Body of pancreas (tissue), 4 donors: ENCODE data around the gene MPZL1. TPM values are rescaled to one million over a fixed set of nuclear protein-coding genes. Genes with fewer than 3 reads are reported as not detected.

ENCODE experiments used
- ATAC-seq: fragments of 150-250 bp; one replicate; pipeline ENCODE4 v1.9.1; 2016
- DNase-seq, 4 donors: peaks; one replicate each; pipeline ENCODE4 v3.0.0-alpha.2; 2019
- H3K27ac ChIP-seq, 4 donors: fragments of 200-600 bp; sonication (generic); 1 replicate in 3 of 4; 2 replicates in 1 of 4; pipeline versions ENCODE4 v1.5.1 to v1.6.1; 2016 to 2019; ENCODE audit warnings: mild to moderate bottlenecking in 1 of 4, mixed read lengths in 1 of 4, moderate library complexity in 1 of 4
- H3K27me3 ChIP-seq, 2 donors: fragments of 200-600 bp; sonication (generic); one replicate each; pipeline ENCODE4 v1.6.0; 2016; ENCODE audit warnings: mild to moderate bottlenecking in 1 of 2
- H3K36me3 ChIP-seq, 2 donors: fragments of 200-600 bp; sonication (generic); replicated peaks in 1 of 2; 2 replicates each; pipeline ENCODE4 v1.5.1; 2016; ENCODE audit warnings: low read depth in 2 of 2; ENCODE audit not compliant: insufficient read depth in 1 of 2
- H3K4me1 ChIP-seq: fragments of 200-600 bp; sonication (generic); one replicate; pipeline ENCODE4 v1.6.0; 2016
- H3K4me3 ChIP-seq, 2 donors: fragments of 200-600 bp; sonication (generic); 1 replicate in 1 of 2; 2 replicates in 1 of 2; pipeline ENCODE4 v1.5.1; 2016 to 2019
- H3K9me3 ChIP-seq, 3 donors: fragments of 200-600 bp; sonication (generic); 1 replicate in 2 of 3; 2 replicates in 1 of 3; pipeline ENCODE4 v1.5.1; 2016
- CTCF ChIP-seq, 7 experiments: fragments of 450-650 bp in 4 of 7; fragments of 200-600 bp in 3 of 7; sonication (generic) in 3 of 7; IDR thresholded peaks; one replicate each; pipeline ENCODE4 v1.5.1; 2016 to 2019; ENCODE audit warnings: antibody characterized with exemption in 7 of 7
- POLR2A ChIP-seq, 3 donors: fragments of 450-650 bp; IDR thresholded peaks; one replicate each; pipeline ENCODE4 v1.6.1; 2016; ENCODE audit warnings: antibody characterized with exemption in 3 of 3, mild to moderate bottlenecking in 2 of 3
- WGBS, 2 donors: methylation state at CpG; one replicate each; pipeline ENCODE4 v1.1.5; 2017; 5-methylcytosine and 5-hydroxymethylcytosine counted together
- intact Hi-C: fragments of 100-400 bp; cut with DNase I; formaldehyde crosslinking; loops from one replicate; pipeline ENCODE4 v1.15.1; 2023
- total RNA-seq, 2 donors: library from RNA; depleted of rRNA; stranded (reverse); fragments of >200 nt; gene quantifications; one replicate each; pipeline ENCODE4 v1.1.0, GENCODE V29; 2016

Gene MPZL1
- total RNA-seq, 2 donors from 2014 or later = 19.8 to 28.5 TPM

GRCh38 chr1:167791281-167792187, 69.8 kb downstream of the MPZL1 start:
- Histone ChIP-seq H3K9me3 (no peaks in the 10 kb centered on the region), H3K27me3 (no peaks in the 10 kb centered on the region), H3K4me3 (no peak overlapping the region), H3K36me3 (peaks cover 2 to 7% of the 10 kb centered on the region in 2 donors), H3K4me1 (no peaks in the 10 kb centered on the region), H3K27ac (no peak overlapping the region)
- TF ChIP-seq POLR2A (IDR thresholded peaks at IDR 0.05) = no peak
- no peak for TF ChIP-seq CTCF (IDR thresholded peaks at IDR 0.05)
- intact Hi-C loops = no loop called here
- 65 to 84% methylated on average over 5 of the region's 5 CpGs for WGBS, 2 donors
- ATAC-seq = peak; percentile 59
- DNase-seq = peak in 3 of 4 donors; percentile 39 to 52 (median 47)

- DNase-seq (no peak), ATAC-seq (peak; percentile 5)
- Histone ChIP-seq H3K9me3 (no peaks in the 10 kb centered on the region), H3K4me1 (no peaks in the 10 kb centered on the region), H3K4me3 (no peak overlapping the region), H3K27me3 (no peaks in the 10 kb centered on the region), H3K27ac (no peak overlapping the region), H3K36me3 (peaks cover 2 to 7% of the 10 kb centered on the region in 2 donors)
- 87 to 95% methylated on average over 4 of the region's 4 CpGs for WGBS, 2 donors
- intact Hi-C loops = no loop called here
- TF ChIP-seq POLR2A (IDR thresholded peaks at IDR 0.05) (no peak), CTCF (IDR thresholded peaks at IDR 0.05) (no peak)
Observed at GRCh38 chr1:167792188-167792565, 70.4 kb downstream of the MPZL1 start.

- WGBS, 2 donors = 90 to 100% methylated on average over 1 of the region's 1 CpG
Observed at GRCh38 chr1:167794043-167794442, 72.3 kb downstream of the MPZL1 start.

GRCh38 chr1:167795810-167796740, 74.3 kb downstream of the MPZL1 start:
- Histone ChIP-seq H3K9me3 (no peaks in the 10 kb centered on the region), H3K27ac (peak overlapping the region in 2 of 4 donors; percentile 8 to 44), H3K4me3 (no peak overlapping the region), H3K4me1 (no peaks in the 10 kb centered on the region), H3K36me3 (no peaks in the 10 kb centered on the region), H3K27me3 (no peaks in the 10 kb centered on the region)
- WGBS, 2 donors = 80 to 83% methylated on average over 10 of the region's 10 CpGs
- no peak for TF ChIP-seq POLR2A (IDR thresholded peaks at IDR 0.05)
- no peak for TF ChIP-seq CTCF (IDR thresholded peaks at IDR 0.05)
- intact Hi-C loops = no loop called here
- DNase-seq (no peak), ATAC-seq (no peak)

More at GRCh38 chr1:167794043-167794442, 72.3 kb downstream of the MPZL1 start:
- intact Hi-C loops = no loop called here
- peaks cover 0 to 2% of the 10 kb centered on the region in 2 donors for H3K36me3 ChIP-seq
- H3K4me3 ChIP-seq = no peak overlapping the region
- no peak for TF ChIP-seq CTCF (IDR thresholded peaks at IDR 0.05)
- no peak for TF ChIP-seq POLR2A (IDR thresholded peaks at IDR 0.05)
- DNase-seq (no peak), ATAC-seq (no peak)
- H3K27ac ChIP-seq = no peak overlapping the region
- no peaks in the 10 kb centered on the region for H3K27me3 ChIP-seq
- no peaks in the 10 kb centered on the region for H3K4me1 ChIP-seq
- H3K9me3 ChIP-seq = no peaks in the 10 kb centered on the region
